ENCODE measurements around the gene GSTT4. TPM values are rescaled to one million over a fixed set of nuclear protein-coding genes. Genes with fewer than 3 reads are reported as not detected.
"Not testable (repeated sequence)": the region's sequence is repeated elsewhere in the genome, so short reads cannot be mapped to it uniquely, and the experiment has no call there.

GSTT4 gene
- total and polyA plus RNA-seq, 2 of the 13 experiments (the other 11 are each of a cell fraction or from before 2014, with no cell fraction given), result 0.59 to 0.62 TPM

DNA sequence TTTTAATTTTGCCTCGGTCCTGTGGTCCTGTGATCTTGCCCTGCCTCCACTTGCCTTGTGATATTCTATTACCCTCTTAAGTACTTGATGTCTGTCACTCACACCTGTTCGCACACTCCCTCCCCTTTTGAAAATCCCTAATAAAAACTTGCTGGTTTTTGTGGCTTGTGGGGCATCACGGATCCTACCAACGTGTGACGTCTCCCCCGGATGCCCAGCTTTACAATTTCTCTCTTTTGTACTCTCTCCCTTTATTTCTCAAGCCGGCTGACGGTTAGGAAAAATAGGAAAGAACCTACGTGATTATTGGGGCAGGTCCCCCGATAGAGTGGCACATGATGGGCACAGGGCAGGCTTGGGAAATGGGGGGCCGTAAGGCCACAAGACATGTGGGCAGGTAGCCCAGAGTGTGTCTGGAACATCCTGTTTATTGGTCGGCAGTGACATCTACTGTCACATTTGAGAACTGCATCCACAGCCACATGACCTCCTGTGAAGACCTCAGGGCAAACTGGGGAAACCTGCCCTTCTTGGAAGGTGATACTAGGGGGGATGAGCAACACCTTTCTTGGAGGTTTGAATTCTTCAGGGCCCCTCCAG is 48.9 kb downstream of the GSTT4 start (continued):
- TF ChIP-seq KDM2A (CRISPR knock-in tag; IDR thresholded peaks at IDR 0.05; ENCODE audit: borderline replicate concordance, low read depth) (0 out of 2 replicates have a peak, but pooled peaks have one; percentile 24), REPIN1 (CRISPR knock-in tag; IDR thresholded peaks at IDR 0.05; ENCODE audit: borderline replicate concordance, low read depth) (peak; percentile 21; the same call in 1 of the 2 replicates), GATAD2A (CRISPR knock-in tag; IDR thresholded peaks at IDR 0.05) (peak; percentile 40; the same call in 1 of the 2 replicates), LCORL (CRISPR knock-in tag; IDR thresholded peaks at IDR 0.05) (0 out of 2 replicates have a peak, but pooled peaks have one; percentile 25), ZMYM4 (CRISPR knock-in tag; IDR thresholded peaks at IDR 0.05) (0 out of 2 replicates have a peak, but pooled peaks have one; percentile 14), MYC (CRISPR knock-in tag; IDR thresholded peaks at IDR 0.05; ENCODE audit: borderline replicate concordance) (0 out of 2 replicates have a peak, but pooled peaks have one; percentile 45), FOSL2 (CRISPR knock-in tag; IDR thresholded peaks at IDR 0.05) (peak; percentile 28; the same call in 1 of the 2 replicates)
- not testable (repeated sequence) for TF ChIP-seq LCORL (IDR thresholded peaks at IDR 0.05)
- TF ChIP-seq, protein P1, sequence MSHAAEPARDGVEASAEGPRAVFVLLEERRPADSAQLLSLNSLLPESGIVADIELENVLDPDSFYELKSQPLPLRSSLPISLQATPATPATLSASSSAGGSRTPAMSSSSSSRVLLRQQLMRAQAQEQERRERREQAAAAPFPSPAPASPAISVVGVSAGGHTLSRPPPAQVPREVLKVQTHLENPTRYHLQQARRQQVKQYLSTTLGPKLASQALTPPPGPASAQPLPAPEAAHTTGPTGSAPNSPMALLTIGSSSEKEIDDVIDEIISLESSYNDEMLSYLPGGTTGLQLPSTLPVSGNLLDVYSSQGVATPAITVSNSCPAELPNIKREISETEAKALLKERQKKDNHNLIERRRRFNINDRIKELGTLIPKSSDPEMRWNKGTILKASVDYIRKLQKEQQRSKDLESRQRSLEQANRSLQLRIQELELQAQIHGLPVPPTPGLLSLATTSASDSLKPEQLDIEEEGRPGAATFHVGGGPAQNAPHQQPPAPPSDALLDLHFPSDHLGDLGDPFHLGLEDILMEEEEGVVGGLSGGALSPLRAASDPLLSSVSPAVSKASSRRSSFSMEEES (CRISPR knock-in tag; IDR thresholded peaks at IDR 0.05), result peak; percentile 21; the same call in 1 of the 2 replicates

DNA sequence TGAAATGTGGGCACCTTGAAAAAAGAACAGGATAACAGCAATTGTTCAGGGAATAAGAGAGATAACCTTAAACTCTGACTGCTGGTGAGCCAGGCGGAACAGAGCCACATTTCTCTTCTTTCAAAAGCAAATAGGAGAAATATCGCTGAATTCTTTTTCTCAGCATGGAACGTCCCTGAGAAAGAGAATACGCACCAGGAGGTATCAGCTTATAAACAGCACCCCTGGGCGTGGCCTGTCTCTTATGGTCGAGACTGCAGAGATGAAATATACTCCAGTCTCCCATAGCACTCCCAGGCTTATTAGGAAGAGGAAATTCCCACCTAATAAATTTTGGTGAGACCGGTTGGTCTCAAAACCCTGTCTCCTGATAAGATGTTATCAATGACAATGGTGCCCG is 49.4 kb downstream of the GSTT4 start:
- H3K4me1 ChIP-seq (ENCODE audit: insufficient read depth, low read length); BruUV-seq (replicated peaks); H3K4me3 ChIP-seq (replicated peaks in 1 of 3; ENCODE audit: insufficient read depth in 1 of 3, low read depth in 2 of 3, low read length in 3 of 3); H3K36me3 ChIP-seq (replicated peaks in 1 of 2; ENCODE audit: control insufficient read depth in 1 of 2, insufficient read depth in 2 of 2, low read length in 2 of 2); H3K27ac ChIP-seq (ENCODE audit: extremely low read length, insufficient read depth, low read length); H4K20me1 ChIP-seq (ENCODE audit: insufficient read depth, low read length); H3K9me3 ChIP-seq (ENCODE audit: low read length); H2AFZ ChIP-seq (ENCODE audit: low read length); POLR2A ChIA-PET; H3K9ac ChIP-seq (ENCODE audit: insufficient read depth, low read depth, low read length); H3K79me2 ChIP-seq (ENCODE audit: insufficient read depth, low read length); in situ Hi-C loops (cut with HindIII; ENCODE audit: extremely low pct_ligation_motif_present, low pct_unique_long_range_greater_than_20kb); DNase-seq (ENCODE audit: low spot score); FAIRE-seq; ATAC-seq; H3K4me2 ChIP-seq (ENCODE audit: low read depth, low read length); H3K27me3 ChIP-seq (ENCODE audit: control insufficient read depth in 1 of 2, insufficient read depth in 2 of 2, low read length in 2 of 2): not testable (repeated sequence)
- WGBS (ENCODE audit: low lambda C conversion rate), result 43% methylated on average over 7 of the region's 8 CpGs
- CTCF ChIA-PET (ENCODE audit: low intra/inter-chr PET ratio, low total read pairs), result interaction anchor here (0.9 kb wide), 1 partner anchor 219 kb away, joined by 5 read pairs; no protein-coding TSS in a partner anchor
- intact Hi-C loops (cut with micrococcal nuclease; ENCODE audit: unreplicated experiment), result loop anchor here (10.0 kb wide), 1 partner anchor 289 kb away; the partner anchor contains the start of gene GGT5

DNA sequence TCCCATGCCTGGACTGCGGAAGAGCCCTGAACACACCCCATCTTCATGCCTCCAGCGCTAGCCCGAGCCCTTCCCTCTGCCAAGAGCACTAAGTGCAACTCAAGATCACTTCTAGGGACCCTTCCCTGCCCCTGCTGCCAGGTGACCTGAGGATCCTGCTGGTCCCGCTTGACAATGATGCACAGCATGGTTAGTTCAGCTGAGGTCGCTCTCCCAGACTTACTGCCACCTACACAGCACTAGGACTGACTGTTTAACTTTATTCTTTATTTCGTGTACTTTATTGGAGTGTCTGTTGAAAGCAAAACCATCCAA is 50.3 kb downstream of the GSTT4 start:
- BruUV-seq (replicated peaks); H3K27ac ChIP-seq (ENCODE audit: extremely low read length, insufficient read depth, low read length); ATAC-seq; H2AFZ ChIP-seq (ENCODE audit: low read length); H3K9ac ChIP-seq (ENCODE audit: insufficient read depth, low read depth, low read length); H3K36me3 ChIP-seq (replicated peaks in 1 of 2; ENCODE audit: control insufficient read depth in 1 of 2, insufficient read depth in 2 of 2, low read length in 2 of 2); DNase-seq (ENCODE audit: low spot score); H3K4me2 ChIP-seq (ENCODE audit: low read depth, low read length); H3K4me3 ChIP-seq (replicated peaks in 1 of 3; ENCODE audit: insufficient read depth in 1 of 3, low read depth in 2 of 3, low read length in 3 of 3); H3K79me2 ChIP-seq (ENCODE audit: insufficient read depth, low read length); FAIRE-seq; CTCF ChIA-PET (ENCODE audit: low intra/inter-chr PET ratio, low total read pairs); H3K27me3 ChIP-seq (ENCODE audit: control insufficient read depth in 1 of 2, insufficient read depth in 2 of 2, low read length in 2 of 2); H3K9me3 ChIP-seq (ENCODE audit: low read length); POLR2A ChIA-PET; in situ Hi-C loops (cut with HindIII; ENCODE audit: extremely low pct_ligation_motif_present, low pct_unique_long_range_greater_than_20kb); H3K4me1 ChIP-seq (ENCODE audit: insufficient read depth, low read length); H4K20me1 ChIP-seq (ENCODE audit: insufficient read depth, low read length): not testable (repeated sequence)
- intact Hi-C loops (cut with micrococcal nuclease; ENCODE audit: unreplicated experiment), result loop anchor here (10.0 kb wide), 1 partner anchor 290 kb away; the partner anchor contains the start of gene GGT5
- WGBS (ENCODE audit: low lambda C conversion rate), result 3% methylated on average over 5 of the region's 6 CpGs

Measured in HepG2 (cell line).